GM12865 (cell line): Measurements from ENCODE around the gene POU5F2.

Experiments used
- DNase-seq: peaks from one replicate; pipeline ENCODE4 v3.0.0; 2010; ENCODE audit warnings: low read depth
- H3K4me3 ChIP-seq: 2 replicates; pipeline ENCODE4 v1.5.1; 2011; ENCODE audit warnings: mild to moderate bottlenecking, low read depth, low read length, control low read depth
- CTCF ChIP-seq: IDR thresholded peaks from 2 replicates; pipeline ENCODE4 v1.5.1; 2011; ENCODE audit warnings: low read length, control low read depth, low read depth, inconsistent platforms; ENCODE audit not compliant: insufficient read depth; ENCODE audit errors: missing control alignments

The POU5F2 gene

GRCh38 chr5:93731987-93732386 is 9.4 kb downstream of the POU5F2 start:
- no peak overlapping the region for H3K4me3 ChIP-seq
- no peak for DNase-seq
- TF ChIP-seq CTCF, result no peak

- H3K4me3 ChIP-seq, result no peak overlapping the region
- TF ChIP-seq CTCF, result no peak
- no peak for DNase-seq
Observed at GRCh38 chr5:93726595-93726994, 14.8 kb downstream of the POU5F2 start.

GRCh38 chr5:93724791-93725190 is 16.6 kb downstream of the POU5F2 start:
- no peak overlapping the region for H3K4me3 ChIP-seq
- no peak for DNase-seq
- TF ChIP-seq CTCF, result no peak

- TF ChIP-seq CTCF, result no peak
- no peak overlapping the region for H3K4me3 ChIP-seq
- no peak for DNase-seq
Observed at GRCh38 chr5:93723681-93724080, 17.7 kb downstream of the POU5F2 start.

GRCh38 chr5:93723005-93723404 is 18.4 kb downstream of the POU5F2 start:
- no peak for TF ChIP-seq CTCF
- no peak for DNase-seq
- no peak overlapping the region for H3K4me3 ChIP-seq

- no peak for DNase-seq
- TF ChIP-seq CTCF, result no peak
- no peak overlapping the region for H3K4me3 ChIP-seq
Observed at GRCh38 chr5:93722588-93722987, 18.8 kb downstream of the POU5F2 start.

- no peak for DNase-seq
- H3K4me3 ChIP-seq, result no peak overlapping the region
- TF ChIP-seq CTCF, result no peak
Observed at GRCh38 chr5:93721511-93721910, 19.9 kb downstream of the POU5F2 start.
